Amygdala (tissue), 56 donors: ENCODE measurements around the gene PURB.
"Not testable (repeated sequence)": the region's sequence is repeated elsewhere in the genome, so short reads cannot be mapped to it uniquely, and the experiment has no call there.

ENCODE experiments used
- DNase-seq, 56 donors: peaks; one replicate each; lab custom pipeline; 2025; lab: John Stamatoyannopoulos, UW

The PURB gene

DNA sequence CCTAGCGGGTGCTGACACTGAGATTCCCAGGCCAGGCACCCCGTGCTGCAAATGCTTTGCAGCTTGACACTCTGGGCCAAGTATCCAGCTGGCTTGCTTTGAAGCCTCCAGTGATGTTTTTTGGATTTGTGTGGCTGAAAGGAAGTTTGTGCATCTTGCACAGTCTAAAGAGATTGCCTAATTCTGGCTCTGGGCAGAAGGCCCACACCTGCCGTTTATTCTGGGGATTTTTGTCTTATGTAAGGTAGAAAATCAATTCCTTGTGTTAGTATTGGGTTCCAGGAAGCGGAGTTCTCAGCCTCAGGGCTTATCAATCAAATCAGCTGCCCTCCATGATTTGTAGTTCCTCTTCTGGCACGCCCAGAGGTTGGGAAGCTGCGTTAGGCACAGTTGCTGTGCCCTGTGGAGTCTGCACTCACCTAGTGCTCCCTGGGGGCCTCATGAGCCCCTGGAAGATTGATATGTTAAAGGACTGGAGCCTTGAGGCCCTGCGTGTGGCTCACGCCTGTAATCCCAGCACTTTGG, 8.4 kb upstream of the PURB start:
- DNase-seq: no peak

DNA sequence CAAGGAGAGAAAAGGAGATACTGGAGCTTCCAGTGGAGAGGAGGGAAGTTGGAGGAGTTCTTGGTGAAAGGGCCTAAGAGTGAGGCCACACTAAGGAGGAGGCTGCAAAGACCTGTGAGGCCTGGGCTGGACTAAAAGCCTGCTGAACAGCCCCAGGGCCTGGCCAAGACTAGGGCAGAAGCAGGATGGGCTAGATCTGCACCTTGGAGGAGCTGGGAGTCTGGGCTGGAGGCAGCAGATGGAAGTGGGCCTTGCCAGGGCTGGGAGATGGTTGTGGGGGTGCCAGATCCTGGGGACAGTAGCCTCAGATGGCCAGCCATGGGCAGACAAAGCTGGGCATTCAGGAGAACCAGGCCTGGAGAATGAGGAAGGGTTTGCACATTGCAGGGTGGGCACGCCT, 6.5 kb upstream of the PURB start:
- DNase-seq: peak in 1 of 56 donors; percentile 23

DNA sequence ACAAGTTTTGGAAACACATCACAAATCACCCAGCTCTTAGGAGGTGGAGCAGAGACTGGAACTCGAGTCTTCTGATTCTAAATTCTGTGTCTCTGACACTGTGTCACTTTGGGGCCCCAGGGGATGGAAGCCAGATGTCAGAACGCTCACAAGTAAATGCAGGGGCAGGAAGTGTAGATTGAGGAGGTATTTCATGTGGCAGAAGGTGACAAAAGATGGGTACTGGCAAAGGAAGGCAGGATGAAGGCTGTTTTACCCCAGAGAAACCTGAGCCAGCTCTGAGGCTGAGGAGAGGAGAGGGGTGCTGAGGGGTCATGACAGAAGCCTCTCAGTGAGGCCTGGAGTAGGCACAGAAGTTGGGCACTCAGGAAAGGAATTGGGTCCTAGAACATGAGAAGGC, 6.0 kb upstream of the PURB start:
- DNase-seq: no peak

DNA sequence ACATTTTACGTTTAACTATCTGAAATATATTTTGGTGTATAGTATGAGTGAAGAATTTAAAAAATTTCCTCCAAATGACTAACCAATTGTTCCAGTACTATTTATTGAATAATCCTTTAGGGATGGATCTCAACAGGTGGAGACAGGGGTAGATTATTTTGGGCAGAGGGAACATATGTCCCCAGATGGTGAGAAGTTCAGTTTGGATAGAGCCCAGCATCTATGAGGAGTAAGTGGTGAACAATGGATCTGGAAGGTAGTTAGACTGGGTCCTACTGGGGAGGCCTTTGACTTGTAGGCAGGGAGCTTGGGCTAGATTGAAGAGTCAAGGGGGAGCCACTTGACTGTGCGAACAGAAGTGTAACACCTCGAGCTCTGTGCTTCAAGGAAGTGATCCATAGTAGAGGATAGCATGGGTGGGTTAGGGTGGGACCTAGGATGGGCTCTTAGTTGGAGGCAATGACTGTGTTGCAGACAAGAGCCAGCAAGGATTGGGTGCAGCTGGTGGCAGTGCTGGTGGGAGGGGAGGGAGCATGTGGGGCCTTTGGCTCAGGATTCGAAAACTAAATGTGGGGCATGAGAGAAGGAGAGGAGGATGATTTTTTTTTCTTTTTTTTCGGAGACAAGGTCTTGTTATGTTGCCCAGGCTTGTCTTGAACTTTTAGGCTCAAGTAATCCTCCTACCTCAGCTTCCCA, 3.9 kb upstream of the PURB start:
- DNase-seq: no peak

DNA sequence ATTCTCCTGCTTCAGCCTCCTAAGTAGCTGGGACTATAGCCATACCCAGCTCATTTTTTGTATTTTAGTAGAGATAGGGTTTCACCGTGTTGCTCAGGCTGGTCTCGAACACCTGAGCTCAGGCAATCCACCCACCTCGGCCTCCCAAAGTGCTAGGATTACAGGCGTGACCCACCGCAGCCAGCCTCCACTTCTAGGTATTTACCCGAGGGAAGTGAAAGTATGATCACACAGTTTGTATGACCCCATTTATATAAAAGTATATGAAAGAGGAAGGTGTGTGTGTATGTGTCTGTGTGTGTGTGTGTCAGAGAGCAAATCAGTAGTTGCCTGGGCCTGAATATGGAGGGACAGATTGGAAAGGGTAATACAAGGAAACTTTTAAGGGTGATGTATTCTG, 2.0 kb upstream of the PURB start:
- no peak for DNase-seq

DNA sequence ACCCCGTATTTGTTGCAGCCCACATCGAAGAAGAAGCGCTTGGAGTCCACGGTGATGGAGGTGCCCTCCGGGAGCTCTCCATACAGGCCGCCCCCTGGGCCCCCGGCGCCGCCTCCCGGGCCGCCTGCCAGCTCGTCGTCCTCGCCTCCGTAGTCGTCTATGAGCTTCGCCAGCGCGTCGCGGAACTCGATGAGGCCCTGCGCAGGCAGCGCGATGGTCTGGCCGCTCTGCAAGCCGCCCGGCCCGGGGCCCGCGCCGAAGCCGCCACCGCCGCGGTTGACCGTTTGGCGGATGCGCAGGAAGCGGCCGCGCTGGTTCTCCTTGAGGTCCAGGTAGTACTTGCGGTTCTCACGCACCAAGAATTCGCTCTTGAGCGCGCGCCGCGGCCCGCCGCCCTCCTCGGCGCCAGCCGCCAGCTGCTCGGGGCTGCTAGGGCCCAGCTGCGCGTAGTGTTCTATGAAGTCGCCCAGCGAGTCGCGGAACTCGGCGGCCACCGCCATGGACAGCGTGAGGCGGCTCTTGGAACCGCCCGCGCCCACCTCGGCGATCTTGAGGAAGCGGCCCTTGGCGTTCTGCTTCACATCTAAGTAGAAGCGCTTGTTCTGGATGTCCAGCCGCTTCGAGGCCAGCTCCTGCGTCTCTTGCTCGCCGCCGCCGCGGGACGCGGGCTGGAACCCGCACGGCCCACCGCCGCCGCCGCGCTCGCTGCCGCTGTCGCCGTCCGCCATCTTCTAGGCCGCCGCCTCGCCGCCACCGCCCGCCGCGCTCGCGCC, 523 bp downstream of the PURB start:
- peak in 26 of 56 donors; percentile 8 to 75 (median 49) for DNase-seq

DNA sequence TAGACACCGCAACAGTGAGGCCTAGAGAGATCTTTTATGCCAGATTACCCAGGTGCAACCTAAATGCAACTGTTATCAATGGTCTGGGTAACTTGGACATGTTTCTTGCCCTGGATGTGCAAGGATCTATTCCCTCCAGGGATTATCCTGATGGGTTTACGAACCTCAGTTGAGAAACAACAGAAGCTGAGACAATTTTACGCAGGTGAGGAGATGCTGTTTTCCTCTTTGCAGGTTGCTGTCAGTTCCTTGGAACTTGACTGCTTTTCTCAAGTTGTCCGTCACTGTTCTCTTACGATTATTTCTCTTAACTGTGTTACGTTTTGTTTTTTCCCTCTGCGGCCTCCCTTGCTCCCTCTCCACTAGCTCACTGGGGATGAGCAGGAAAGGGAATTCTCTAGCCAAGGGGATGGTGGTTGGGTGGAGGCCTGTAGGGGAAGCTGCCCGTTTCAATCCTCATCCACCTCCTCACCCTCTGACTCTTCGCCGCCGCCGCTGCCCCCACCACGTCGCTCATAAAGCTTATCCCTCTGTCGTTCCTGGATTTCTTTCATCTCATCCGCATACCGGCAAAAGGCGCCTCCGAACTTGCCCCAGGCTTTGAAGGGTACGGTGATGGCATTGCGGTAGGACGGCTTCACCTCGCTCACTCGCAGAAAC, 1.2 kb downstream of the PURB start:
- DNase-seq: no peak

DNA sequence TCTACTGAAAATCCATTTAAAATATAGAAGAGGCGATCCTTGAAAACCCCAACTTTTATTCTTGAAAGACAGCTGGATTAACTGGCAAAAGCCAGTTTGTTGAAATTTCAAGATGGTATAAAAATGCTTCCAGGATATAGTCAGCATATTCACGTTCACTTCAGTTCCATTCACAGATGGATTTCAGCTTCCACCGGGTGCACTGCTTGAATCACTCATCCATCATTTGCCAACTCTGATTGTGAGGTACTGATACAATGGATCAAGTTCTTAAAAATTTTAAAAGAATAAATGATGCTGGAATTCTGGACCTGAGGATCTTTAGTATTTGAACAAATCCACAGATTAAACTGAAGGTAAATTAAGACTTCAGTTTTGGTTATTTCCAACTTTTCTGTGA, 2.4 kb downstream of the PURB start:
- no peak for DNase-seq

DNA sequence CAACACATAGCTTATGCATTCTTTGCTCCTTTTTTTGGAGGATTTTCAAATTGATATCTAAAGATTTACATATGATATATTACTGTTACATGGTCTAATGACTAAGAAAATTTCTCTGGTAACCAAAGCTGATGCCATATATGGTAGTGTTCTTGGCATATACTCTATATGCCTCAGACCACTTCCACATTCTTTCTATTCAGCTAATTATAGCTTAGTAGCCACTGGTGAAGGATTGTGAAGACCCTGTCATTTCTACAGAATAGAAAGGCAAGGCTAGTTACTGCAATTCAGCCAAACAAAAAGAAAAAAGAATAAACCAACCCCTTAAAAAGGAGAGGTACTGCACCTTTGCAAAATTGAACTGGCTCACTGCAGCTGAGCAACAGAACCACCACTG, 3.7 kb downstream of the PURB start:
- no peak for DNase-seq

DNA sequence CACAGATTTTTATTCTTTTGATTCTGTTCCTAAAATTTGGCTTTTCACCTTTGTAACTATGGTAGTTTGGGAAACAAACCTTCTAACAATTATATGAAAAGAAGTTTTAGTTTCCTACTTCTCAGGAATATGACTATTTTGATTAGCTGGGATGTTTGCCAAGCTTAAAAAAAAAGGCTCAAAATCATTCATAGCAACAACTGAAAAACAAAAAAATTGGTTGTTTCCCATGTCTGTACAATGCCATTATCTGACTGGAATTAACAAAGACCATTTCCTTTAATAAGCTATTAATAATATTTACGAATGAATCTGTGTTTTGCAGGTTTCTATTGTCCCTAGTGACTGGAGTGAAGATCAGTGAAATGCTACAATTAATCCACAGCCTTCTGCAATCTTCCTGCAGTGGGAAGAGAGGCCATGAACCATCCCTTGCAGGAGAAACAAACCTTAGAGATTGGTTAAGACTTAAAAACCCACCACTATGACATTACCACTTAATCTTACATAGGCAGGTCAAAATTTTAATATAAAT, 4.2 kb downstream of the PURB start:
- DNase-seq: no peak

DNA sequence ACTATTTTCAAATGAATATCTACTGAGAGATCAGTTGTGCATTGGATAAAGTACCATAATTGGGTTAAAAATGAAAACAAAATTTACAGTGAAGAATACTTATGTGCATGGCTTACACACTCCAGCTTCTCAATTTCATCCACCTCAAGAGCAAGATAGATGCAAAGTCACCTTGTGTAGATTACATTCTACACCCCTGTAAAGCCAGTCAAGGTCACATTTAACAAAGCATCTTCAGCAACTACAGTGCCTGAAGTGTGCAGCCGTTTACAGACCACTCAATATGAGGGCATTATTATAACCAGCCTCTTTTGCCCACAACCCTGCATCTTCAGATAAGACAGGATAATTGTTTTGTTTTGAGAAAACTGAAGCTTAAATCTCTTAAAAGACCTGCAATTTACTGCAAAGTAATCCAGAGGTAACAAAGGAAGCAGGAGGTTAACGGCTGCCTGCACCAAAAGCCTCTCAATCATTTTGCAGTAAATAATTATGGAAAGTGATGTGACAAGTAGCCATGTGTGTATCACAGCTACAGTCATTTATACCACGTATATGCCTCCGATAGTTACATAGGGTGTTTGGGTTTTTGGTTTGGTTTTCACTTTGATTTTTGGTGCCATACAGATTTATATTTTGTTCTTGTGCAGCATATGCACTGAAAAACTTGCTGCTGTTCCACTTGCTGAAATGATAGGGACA, 4.9 kb downstream of the PURB start:
- DNase-seq: no peak

DNA sequence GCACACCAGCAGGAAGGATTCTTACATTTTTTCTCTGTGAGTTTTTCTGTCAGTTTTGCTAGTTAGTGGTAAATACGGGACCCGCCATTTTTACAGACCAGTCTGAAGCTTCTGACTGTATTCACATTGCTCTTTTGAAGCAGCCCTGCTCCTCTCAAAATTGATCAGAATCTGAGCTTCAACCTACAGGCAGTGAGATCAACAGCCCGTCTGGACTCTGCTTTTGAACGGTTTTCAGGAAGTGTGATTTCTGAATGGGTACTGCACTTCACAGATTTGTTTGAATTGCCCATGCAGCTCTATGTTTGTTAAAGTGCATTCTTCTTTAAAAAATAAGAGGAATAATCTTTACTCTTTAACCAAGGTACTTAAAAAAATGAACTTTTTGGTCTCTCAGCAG, 8.9 kb downstream of the PURB start:
- no peak for DNase-seq

DNA sequence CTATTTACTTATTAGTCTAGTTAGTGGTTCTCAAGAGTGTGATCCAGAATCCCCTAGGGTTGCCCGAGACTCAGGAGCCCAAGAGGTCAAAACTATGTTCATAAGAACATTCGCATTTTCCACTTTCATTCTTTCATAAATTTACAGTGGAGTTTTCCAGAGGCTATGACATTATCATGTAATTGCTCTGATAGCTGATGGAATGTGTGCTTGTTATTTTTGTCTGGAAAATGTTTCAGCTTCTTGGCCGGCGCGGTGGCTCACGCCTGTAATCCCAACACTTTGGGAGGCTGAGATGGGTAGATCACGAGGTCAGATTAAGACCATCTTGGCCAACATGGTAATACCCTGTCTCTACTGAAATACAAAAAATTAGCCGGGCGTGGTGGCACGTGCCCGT, 10.1 kb downstream of the PURB start:
- no peak for DNase-seq

DNA sequence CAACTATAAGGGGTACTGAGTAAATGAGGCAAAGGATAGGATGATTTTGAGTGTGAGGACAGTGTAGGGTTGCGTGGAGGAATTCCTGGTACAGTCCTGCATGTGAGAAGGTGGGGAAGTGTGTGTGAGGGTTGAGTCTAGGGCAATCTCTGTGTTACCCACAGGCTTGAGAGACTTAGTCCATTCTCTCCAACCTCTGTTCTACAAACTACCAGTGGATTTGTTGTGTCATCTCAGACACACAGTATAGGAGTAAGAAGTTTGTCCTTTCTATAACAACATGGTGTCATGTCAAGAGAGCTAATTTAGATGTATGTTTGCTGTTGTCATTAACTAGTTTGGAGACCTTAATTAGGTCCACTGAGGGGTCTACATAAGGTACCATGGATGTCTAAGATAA, 12.5 kb downstream of the PURB start:
- DNase-seq: no peak

DNA sequence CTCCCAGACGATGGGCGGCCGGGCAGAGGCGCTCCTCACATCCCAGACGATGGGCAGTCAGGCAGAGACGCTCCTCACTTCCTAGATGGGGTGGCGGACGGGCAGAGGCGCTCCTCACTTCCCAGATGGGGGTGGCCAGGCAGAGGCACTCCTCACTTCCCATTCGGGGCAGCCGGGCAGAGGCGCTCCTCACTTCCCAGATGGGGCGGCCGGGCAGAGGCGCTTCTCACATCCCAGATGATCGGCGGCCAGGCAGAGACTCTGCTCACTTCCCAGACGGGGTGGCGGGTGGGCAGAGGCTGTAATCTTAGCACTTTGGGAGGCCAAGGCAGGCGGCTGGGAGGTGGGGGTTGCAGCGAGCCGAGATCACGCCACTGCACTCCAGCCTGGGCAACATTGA, 13.4 kb downstream of the PURB start:
- not testable (repeated sequence) for DNase-seq

DNA sequence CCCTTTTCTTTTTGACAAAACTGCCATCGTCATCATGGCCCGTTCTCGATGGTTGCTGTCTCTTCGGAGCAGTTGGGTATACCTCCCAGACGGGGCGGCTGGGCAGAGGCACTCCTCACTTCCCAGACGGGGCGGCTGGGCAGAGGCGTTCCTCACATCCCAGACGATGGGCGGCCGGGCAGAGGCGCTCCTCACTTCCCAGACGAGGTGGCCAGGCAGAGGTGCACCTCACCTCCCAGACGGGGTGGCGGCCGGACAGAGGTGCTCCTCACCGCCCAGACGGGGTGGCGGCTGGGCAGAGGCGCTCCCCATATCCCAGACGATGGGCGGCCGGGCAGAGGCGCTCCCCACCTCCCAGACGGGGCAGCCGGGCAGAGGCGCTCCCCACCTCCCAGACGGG, 14.6 kb downstream of the PURB start:
- not testable (repeated sequence) for DNase-seq

DNA sequence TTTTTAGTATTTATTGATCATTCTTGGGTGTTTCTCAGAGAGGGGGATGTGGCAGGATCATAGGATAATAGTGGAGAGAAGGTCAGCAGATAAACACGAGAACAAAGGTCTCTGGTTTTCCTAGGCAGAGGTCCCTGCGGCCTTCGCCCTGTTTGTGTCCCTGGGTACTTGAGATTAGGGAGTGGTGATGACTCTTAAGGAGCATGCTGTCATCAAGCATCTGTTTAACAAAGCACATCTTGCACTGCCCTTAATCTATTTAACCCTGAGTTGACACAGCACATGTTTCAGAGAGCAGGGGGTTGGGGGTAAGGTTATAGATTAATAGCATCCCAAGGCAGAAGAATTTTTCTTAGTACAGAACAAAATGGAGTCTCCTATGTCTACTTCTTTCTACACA, 15.0 kb downstream of the PURB start:
- not testable (repeated sequence) for DNase-seq

DNA sequence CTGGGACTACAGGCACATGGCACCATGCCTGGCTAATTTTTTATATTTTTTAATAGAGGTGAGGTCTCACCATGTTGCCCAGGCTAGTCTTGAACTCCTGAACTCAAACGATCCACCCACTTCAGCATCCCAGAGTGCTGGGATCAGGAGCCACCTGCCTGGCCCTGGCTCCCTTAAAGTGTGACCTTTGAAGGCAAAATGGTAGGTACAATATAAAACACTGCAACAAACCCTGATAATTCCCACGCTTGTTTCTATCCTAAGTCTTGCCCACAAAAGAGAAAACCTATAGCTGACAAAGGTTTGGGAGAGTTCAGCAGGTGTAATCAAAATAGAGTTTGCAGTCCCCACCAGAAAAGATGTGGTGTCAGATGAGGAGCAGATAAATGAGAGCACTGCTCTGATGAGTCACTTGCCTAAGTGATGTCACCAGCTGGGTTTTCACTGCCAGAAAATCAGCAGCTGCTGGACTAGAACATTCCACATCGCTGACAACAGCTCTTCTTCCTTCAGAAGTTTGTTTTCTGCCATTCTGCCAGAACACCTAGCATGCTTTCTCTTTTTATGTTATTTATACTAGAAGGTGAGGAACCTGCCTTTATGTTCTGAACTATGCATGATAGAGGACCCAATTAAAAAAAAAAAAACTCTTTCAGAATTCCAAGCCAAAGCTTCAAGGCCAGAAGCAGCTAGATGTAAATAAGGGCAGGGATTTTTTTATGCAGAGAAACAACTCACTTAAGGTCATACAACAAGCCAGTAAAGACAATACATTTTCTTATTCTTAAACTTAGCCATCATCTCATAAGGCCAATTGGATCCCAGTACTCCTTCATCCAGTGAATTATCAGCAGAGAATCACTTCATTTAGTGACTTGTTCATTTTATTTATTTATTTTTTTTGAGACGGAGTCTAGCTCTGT, 18.0 kb downstream of the PURB start:
- peak in 17 of 56 donors; percentile 5 to 47 (median 21) for DNase-seq

DNA sequence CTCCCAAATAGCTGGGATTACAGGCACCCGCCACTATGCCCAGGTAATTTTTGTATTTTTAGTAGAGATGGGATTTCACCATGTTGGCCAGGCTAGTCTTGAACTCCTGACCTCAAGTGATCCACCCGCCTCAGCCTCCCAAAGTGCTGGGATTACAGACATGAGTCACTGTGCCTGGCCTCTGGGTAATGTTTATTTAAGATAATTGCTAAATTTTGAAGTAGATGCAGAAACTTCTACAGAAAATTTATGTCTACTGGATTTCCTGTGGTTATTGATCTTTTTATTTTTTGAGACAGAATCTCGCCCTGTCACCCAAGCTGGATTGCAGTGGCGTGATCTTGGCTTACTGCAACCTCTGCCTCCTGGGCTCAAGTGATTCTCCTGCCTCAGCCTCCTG, 23.4 kb downstream of the PURB start:
- DNase-seq: not testable (repeated sequence)
